HFF-Myc (cell line): ENCODE data around the gene MTR.

Source experiments
- DNase-seq: peaks from one replicate; pipeline ENCODE4 v3.0.0-alpha.2; 2011; ENCODE audit warnings: low read depth; ENCODE audit errors: extremely low read depth
- H3K4me3 ChIP-seq: replicated peaks from 2 replicates; pipeline ENCODE4 v1.5.1; 2011; ENCODE audit warnings: low read depth, mild to moderate bottlenecking, control low read depth, low read length
- CTCF ChIP-seq: IDR thresholded peaks from 2 replicates; pipeline ENCODE4 v1.5.1; 2012; ENCODE audit warnings: mild to moderate bottlenecking, low read depth, low read length, control low read depth; ENCODE audit errors: missing control alignments

Gene MTR

GRCh38 chr1:236821091-236821627 is 26.1 kb downstream of the MTR start:
- no peak overlapping the region for H3K4me3 ChIP-seq
- no peak for DNase-seq
- no peak for TF ChIP-seq CTCF

DNA sequence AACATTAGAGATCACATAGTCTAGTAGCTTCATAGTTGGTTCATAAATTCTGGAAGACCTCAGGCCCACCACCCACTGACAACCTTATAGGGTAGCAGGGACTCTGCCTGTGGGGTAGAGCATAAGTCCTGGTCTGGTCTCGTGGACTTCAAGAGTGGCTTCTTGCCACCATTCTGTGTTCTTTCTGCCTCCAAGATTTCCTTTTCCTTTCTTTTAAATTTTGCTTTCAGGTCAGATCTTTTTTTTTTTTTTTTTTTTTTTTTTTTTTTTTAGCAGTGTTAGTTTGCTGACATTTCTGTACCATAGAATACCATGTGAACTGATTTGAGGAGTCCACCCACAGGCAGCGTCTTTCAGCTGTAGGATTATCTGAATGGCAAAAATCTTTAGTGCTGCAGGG is 28.5 kb downstream of the MTR start:
- no peak for DNase-seq
- no peak overlapping the region for H3K4me3 ChIP-seq
- TF ChIP-seq CTCF = no peak

DNA sequence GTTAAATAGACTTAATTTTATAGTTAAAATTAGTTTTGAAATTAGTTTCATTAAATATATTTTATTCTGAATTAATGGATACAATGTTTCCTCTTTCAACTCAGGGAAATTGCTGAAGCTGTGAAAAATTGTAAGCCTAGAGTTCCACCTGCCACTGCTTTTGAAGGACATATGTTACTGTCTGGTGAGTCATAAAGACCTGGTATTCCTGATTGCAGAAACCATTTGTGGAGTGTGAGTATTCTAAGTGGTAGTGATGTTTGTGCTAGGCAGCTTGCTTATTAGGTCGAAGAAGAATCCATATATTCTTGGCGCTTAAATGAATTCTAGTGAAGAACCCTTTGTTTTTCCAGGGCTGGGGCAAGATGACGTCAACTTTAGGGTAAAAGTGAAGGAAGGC is 34.0 kb downstream of the MTR start:
- DNase-seq = no peak
- TF ChIP-seq CTCF = no peak

GRCh38 chr1:236830116-236830515 is 35.0 kb downstream of the MTR start:
- TF ChIP-seq CTCF = no peak
- DNase-seq = no peak
- no peak overlapping the region for H3K4me3 ChIP-seq

More for the DNA sequence above, 34.0 kb downstream of the MTR start:
- H3K4me3 ChIP-seq = no peak overlapping the region

GRCh38 chr1:236830560-236830959 is 35.5 kb downstream of the MTR start:
- H3K4me3 ChIP-seq = no peak overlapping the region
- TF ChIP-seq CTCF = no peak
- no peak for DNase-seq

- H3K4me3 ChIP-seq = no peak overlapping the region
- TF ChIP-seq CTCF = no peak
- DNase-seq = no peak
Measured at GRCh38 chr1:236833575-236833974, 38.5 kb downstream of the MTR start.

- no peak for DNase-seq
- H3K4me3 ChIP-seq = no peak overlapping the region
- no peak for TF ChIP-seq CTCF
Measured at GRCh38 chr1:236834876-236835275, 39.8 kb downstream of the MTR start.
